HL-60 (cell line): ENCODE data around the gene PAMR1.

Experiments
- DNase-seq, 2 experiments: peaks; one replicate each; pipeline ENCODE4 v3.0.0-alpha.2; 2010 to 2020; ENCODE audit warnings: low read depth in 1 of 2, low spot score in 1 of 2
- H3K27ac ChIP-seq: fragments of 250-450 bp; sonication (Bioruptor Pico); replicated peaks from 2 replicates; pipeline ENCODE4 v1.5.1; 2020; ENCODE audit warnings: mild to moderate bottlenecking, moderate library complexity
- H3K27me3 ChIP-seq: fragments of 250-450 bp; sonication (Bioruptor Pico); 2 replicates; pipeline ENCODE4 v1.5.1; 2021; ENCODE audit warnings: mild to moderate bottlenecking, moderate library complexity; ENCODE audit not compliant: insufficient read depth, poor library complexity, severe bottlenecking
- H3K4me3 ChIP-seq: replicated peaks from 2 replicates; pipeline ENCODE4 v1.5.1; 2011; ENCODE audit warnings: mild to moderate bottlenecking, control low read depth, low read length; ENCODE audit not compliant: insufficient read depth
- CTCF ChIP-seq: IDR thresholded peaks from one replicate; pipeline ENCODE4 v1.5.1; 2011; ENCODE audit warnings: low read length, control low read depth, inconsistent platforms; ENCODE audit not compliant: insufficient read depth
- GABPA ChIP-seq: IDR thresholded peaks from 2 replicates; pipeline ENCODE4 v1.6.1; 2012; ENCODE audit warnings: low read depth
- POLR2AphosphoS5 ChIP-seq: IDR thresholded peaks from 2 replicates; pipeline ENCODE4 v1.6.1; 2012; ENCODE audit warnings: low read depth
- REST ChIP-seq: IDR thresholded peaks from 2 replicates; pipeline ENCODE4 v1.6.1; 2012; ENCODE audit warnings: low read depth; ENCODE audit not compliant: insufficient replicate concordance
- SPI1 ChIP-seq: IDR thresholded peaks from 2 replicates; pipeline ENCODE4 v1.6.1; 2012; ENCODE audit warnings: low read depth, mild to moderate bottlenecking, borderline replicate concordance

Gene PAMR1

GRCh38 chr11:35433588-35433987 lies 91.8 kb downstream of the PAMR1 start:
- TF ChIP-seq REST (no peak), POLR2AphosphoS5 (no peak), GABPA (no peak), CTCF (no peak), SPI1 (no peak)
- H3K4me3 ChIP-seq = no peak overlapping the region
- peaks cover 2% of the 10 kb centered on the region for H3K27me3 ChIP-seq
- no peak for DNase-seq
- no peak overlapping the region for H3K27ac ChIP-seq

- H3K4me3 ChIP-seq = no peak overlapping the region
- H3K27me3 ChIP-seq = peaks cover 3% of the 10 kb centered on the region
- no peak for DNase-seq
- no peak overlapping the region for H3K27ac ChIP-seq
- TF ChIP-seq SPI1 = no peak
- no peak for TF ChIP-seq CTCF
- no peak for TF ChIP-seq POLR2AphosphoS5
- no peak for TF ChIP-seq REST
- TF ChIP-seq GABPA = no peak
Observed at GRCh38 chr11:35432464-35432863, 93.0 kb downstream of the PAMR1 start.

- Histone ChIP-seq H3K27me3 (peaks cover 12% of the 10 kb centered on the region), H3K27ac (no peak overlapping the region), H3K4me3 (no peak overlapping the region)
- DNase-seq = no peak
- TF ChIP-seq POLR2AphosphoS5 = no peak
- TF ChIP-seq GABPA = no peak
- TF ChIP-seq SPI1 = no peak
- no peak for TF ChIP-seq REST
- no peak for TF ChIP-seq CTCF
Observed at GRCh38 chr11:35427071-35427470, 98.3 kb downstream of the PAMR1 start.
